Measurements from ENCODE around the gene SAMD13. TPM values are rescaled to one million over a fixed set of nuclear protein-coding genes. Genes with fewer than 3 reads are reported as not detected.

The SAMD13 gene
- total and polyA plus RNA-seq, 4 donors, result 0.17 to 0.61 (median 0.17) TPM; not detected in 1

DNA sequence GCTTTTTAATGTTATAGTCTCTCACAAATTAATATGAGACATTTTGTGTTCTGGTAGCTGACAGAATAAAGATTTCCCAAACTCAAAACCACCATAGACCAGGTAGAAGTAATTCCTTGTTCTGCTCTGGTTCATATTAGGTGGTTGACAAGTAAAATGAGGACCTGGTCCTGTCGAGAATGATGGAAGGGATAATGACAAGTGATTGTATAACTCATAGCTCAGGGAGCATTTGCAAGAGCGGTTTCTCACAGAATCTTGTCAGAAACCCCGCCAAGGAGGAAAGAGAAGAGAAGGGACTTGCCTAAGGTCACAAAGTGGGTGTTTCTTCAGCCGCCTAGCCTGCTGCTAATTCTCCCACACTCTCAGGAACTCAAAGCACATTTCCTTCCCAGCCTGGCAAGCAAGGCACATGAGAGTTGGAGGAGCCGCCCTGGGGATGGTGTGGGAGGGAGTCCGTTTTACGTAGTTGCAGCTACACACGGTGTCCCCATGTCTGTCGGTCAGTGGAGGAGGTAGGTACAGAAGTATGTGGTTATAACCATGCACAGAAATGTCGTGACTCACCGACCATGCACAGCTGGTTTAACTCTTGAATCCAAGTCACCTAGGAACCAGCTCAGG lies 46.5 kb downstream of the SAMD13 start:
- DNase-seq (ENCODE audit: low spot score), result no peak

More for the DNA sequence above, 46.5 kb downstream of the SAMD13 start:
- no peak overlapping the region for H3K9ac ChIP-seq (ENCODE audit: low read depth in 1 of 2, low read length in 2 of 2)
- no peak overlapping the region for H3K27ac ChIP-seq (ENCODE audit: low read depth in 1 of 2, low read length in 2 of 2)
- TF ChIP-seq, protein P1, sequence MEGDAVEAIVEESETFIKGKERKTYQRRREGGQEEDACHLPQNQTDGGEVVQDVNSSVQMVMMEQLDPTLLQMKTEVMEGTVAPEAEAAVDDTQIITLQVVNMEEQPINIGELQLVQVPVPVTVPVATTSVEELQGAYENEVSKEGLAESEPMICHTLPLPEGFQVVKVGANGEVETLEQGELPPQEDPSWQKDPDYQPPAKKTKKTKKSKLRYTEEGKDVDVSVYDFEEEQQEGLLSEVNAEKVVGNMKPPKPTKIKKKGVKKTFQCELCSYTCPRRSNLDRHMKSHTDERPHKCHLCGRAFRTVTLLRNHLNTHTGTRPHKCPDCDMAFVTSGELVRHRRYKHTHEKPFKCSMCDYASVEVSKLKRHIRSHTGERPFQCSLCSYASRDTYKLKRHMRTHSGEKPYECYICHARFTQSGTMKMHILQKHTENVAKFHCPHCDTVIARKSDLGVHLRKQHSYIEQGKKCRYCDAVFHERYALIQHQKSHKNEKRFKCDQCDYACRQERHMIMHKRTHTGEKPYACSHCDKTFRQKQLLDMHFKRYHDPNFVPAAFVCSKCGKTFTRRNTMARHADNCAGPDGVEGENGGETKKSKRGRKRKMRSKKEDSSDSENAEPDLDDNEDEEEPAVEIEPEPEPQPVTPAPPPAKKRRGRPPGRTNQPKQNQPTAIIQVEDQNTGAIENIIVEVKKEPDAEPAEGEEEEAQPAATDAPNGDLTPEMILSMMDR (IDR thresholded peaks at IDR 0.05; ENCODE audit: low read depth, low read length, missing input control), result no peak
- no peak for TF ChIP-seq FOXA2 (IDR thresholded peaks at IDR 0.05)
- no peak for TF ChIP-seq RAD21 (IDR thresholded peaks at IDR 0.05)
- no peak for TF ChIP-seq ATF3 (IDR thresholded peaks at IDR 0.05)
- no peak for TF ChIP-seq EGR1 (IDR thresholded peaks at IDR 0.05; ENCODE audit: low read depth in 2 of 2)
- TF ChIP-seq, protein P2, sequence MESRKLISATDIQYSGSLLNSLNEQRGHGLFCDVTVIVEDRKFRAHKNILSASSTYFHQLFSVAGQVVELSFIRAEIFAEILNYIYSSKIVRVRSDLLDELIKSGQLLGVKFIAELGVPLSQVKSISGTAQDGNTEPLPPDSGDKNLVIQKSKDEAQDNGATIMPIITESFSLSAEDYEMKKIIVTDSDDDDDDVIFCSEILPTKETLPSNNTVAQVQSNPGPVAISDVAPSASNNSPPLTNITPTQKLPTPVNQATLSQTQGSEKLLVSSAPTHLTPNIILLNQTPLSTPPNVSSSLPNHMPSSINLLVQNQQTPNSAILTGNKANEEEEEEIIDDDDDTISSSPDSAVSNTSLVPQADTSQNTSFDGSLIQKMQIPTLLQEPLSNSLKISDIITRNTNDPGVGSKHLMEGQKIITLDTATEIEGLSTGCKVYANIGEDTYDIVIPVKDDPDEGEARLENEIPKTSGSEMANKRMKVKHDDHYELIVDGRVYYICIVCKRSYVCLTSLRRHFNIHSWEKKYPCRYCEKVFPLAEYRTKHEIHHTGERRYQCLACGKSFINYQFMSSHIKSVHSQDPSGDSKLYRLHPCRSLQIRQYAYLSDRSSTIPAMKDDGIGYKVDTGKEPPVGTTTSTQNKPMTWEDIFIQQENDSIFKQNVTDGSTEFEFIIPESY (IDR thresholded peaks at IDR 0.05), result no peak
- TF ChIP-seq, protein P3, sequence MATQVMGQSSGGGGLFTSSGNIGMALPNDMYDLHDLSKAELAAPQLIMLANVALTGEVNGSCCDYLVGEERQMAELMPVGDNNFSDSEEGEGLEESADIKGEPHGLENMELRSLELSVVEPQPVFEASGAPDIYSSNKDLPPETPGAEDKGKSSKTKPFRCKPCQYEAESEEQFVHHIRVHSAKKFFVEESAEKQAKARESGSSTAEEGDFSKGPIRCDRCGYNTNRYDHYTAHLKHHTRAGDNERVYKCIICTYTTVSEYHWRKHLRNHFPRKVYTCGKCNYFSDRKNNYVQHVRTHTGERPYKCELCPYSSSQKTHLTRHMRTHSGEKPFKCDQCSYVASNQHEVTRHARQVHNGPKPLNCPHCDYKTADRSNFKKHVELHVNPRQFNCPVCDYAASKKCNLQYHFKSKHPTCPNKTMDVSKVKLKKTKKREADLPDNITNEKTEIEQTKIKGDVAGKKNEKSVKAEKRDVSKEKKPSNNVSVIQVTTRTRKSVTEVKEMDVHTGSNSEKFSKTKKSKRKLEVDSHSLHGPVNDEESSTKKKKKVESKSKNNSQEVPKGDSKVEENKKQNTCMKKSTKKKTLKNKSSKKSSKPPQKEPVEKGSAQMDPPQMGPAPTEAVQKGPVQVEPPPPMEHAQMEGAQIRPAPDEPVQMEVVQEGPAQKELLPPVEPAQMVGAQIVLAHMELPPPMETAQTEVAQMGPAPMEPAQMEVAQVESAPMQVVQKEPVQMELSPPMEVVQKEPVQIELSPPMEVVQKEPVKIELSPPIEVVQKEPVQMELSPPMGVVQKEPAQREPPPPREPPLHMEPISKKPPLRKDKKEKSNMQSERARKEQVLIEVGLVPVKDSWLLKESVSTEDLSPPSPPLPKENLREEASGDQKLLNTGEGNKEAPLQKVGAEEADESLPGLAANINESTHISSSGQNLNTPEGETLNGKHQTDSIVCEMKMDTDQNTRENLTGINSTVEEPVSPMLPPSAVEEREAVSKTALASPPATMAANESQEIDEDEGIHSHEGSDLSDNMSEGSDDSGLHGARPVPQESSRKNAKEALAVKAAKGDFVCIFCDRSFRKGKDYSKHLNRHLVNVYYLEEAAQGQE (IDR thresholded peaks at IDR 0.05), result no peak
- TF ChIP-seq NR2F2 (IDR thresholded peaks at IDR 0.05), result no peak
- TF ChIP-seq GABPA (IDR thresholded peaks at IDR 0.05 in 1 of 2, conservative IDR thresholded peaks at IDR 0.05 in 1 of 2), result no peak
- no peak for TF ChIP-seq RXRA (IDR thresholded peaks at IDR 0.05)
- no peak for TF ChIP-seq SP1 (IDR thresholded peaks at IDR 0.05)
- TF ChIP-seq TAF1 (conservative IDR thresholded peaks at IDR 0.05), result no peak
- no peak for TF ChIP-seq FOXA1 (IDR thresholded peaks at IDR 0.05)
- no peak for TF ChIP-seq YY1 (IDR thresholded peaks at IDR 0.05)
- TF ChIP-seq HNF4A (conservative IDR thresholded peaks at IDR 0.05), result no peak
- no peak for TF ChIP-seq JUND (IDR thresholded peaks at IDR 0.05)
- no peak for TF ChIP-seq MAX (IDR thresholded peaks at IDR 0.05)
- TF ChIP-seq HNF4G (IDR thresholded peaks at IDR 0.05), result no peak
- no peaks in the 10 kb centered on the region for H3K27me3 ChIP-seq (ENCODE audit: control insufficient read depth in 4 of 4, insufficient read depth in 4 of 4, low read length in 3 of 4)
- H3K9me3 ChIP-seq (ENCODE audit: control insufficient read depth in 4 of 4, low read length in 3 of 4), result no peaks in the 10 kb centered on the region
- no peaks in the 10 kb centered on the region for H3K36me3 ChIP-seq (ENCODE audit: control insufficient read depth in 4 of 4, insufficient read depth in 3 of 4, low read depth in 1 of 4, low read length in 3 of 4)
- no peak overlapping the region for H3K4me3 ChIP-seq (ENCODE audit: low read depth in 1 of 3, low read length in 3 of 3)
- H3K4me1 ChIP-seq (ENCODE audit: control insufficient read depth in 4 of 4, insufficient read depth in 4 of 4, low read length in 3 of 4), result no peaks in the 10 kb centered on the region
- 91% methylated on average over 11 of the region's 11 CpGs for WGBS
